ENCODE results near the gene CNTNAP5. TPM values are rescaled to one million over a fixed set of nuclear protein-coding genes. Genes with fewer than 3 reads are reported as not detected.

CNTNAP5 gene
- total and polyA plus RNA-seq, 4 donors, result not detected

DNA sequence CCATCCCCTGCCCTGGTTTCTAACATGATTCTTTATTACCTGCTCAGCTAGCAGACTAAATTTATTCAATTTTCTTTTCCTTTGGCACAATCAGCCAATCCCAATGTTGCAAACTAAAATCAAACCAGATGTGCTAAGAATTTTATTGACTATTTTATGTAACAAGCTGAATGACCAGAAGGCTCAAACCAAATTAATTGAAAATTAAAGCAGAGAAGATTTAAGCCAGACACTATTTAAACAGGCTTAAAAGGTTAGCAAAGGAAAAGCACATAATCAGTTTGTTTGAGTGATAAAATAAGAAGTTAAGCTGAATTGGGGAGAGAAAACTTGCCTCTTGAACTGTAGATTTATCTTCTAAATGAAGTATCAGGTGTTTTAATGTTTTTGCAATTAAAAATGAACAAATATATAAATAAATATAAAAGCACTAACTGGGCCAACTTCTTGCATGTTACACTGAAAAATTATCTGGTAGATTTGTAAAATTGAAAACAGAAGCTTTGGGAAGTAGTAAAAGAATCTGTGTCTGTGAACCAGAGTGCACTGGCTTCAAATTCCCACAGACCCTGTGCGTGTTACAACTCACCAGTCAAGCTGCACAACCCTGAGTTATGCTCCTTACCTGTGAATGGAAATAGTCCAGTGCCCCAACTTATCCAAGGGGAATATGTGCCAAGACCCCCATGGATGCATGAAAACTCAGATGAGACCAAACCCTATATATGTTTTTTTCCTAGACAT is 283.4 kb downstream of the CNTNAP5 start:
- DNase-seq (ENCODE audit: low spot score), result no peak
- 71% methylated on average over 1 of the region's 1 CpG for WGBS
- H3K4me3 ChIP-seq (ENCODE audit: low read depth in 1 of 3, low read length in 3 of 3), result no peak overlapping the region

More for the DNA sequence above, 283.4 kb downstream of the CNTNAP5 start:
- TF ChIP-seq GABPA (IDR thresholded peaks at IDR 0.05 in 1 of 2, conservative IDR thresholded peaks at IDR 0.05 in 1 of 2) (no peak), FOXA1 (IDR thresholded peaks at IDR 0.05) (no peak), JUND (IDR thresholded peaks at IDR 0.05) (no peak), MAX (IDR thresholded peaks at IDR 0.05) (no peak), HNF4G (IDR thresholded peaks at IDR 0.05) (no peak), NR2F2 (IDR thresholded peaks at IDR 0.05) (no peak), ATF3 (IDR thresholded peaks at IDR 0.05) (no peak), YY1 (IDR thresholded peaks at IDR 0.05) (no peak), CTCF (IDR thresholded peaks at IDR 0.05; ENCODE audit: low read depth, low read length, missing input control) (no peak), FOXA2 (IDR thresholded peaks at IDR 0.05) (no peak), RXRA (IDR thresholded peaks at IDR 0.05) (no peak), EGR1 (IDR thresholded peaks at IDR 0.05; ENCODE audit: low read depth in 2 of 2) (no peak), SP1 (IDR thresholded peaks at IDR 0.05) (no peak), TAF1 (conservative IDR thresholded peaks at IDR 0.05) (no peak), ZBTB33 (IDR thresholded peaks at IDR 0.05) (no peak), RAD21 (IDR thresholded peaks at IDR 0.05) (no peak), HNF4A (conservative IDR thresholded peaks at IDR 0.05) (no peak), REST (IDR thresholded peaks at IDR 0.05) (no peak)
- Histone ChIP-seq H3K27me3 (ENCODE audit: control insufficient read depth in 4 of 4, insufficient read depth in 4 of 4, low read length in 3 of 4) (no peaks in the 10 kb centered on the region), H3K9ac (ENCODE audit: low read depth in 1 of 2, low read length in 2 of 2) (no peak overlapping the region), H3K27ac (ENCODE audit: low read depth in 1 of 2, low read length in 2 of 2) (no peak overlapping the region), H3K36me3 (ENCODE audit: control insufficient read depth in 4 of 4, insufficient read depth in 3 of 4, low read depth in 1 of 4, low read length in 3 of 4) (no peaks in the 10 kb centered on the region), H3K4me1 (ENCODE audit: control insufficient read depth in 4 of 4, insufficient read depth in 4 of 4, low read length in 3 of 4) (no peaks in the 10 kb centered on the region), H3K9me3 (ENCODE audit: control insufficient read depth in 4 of 4, low read length in 3 of 4) (no peaks in the 10 kb centered on the region)
